Activated CD4-positive, alpha-beta T cell treated with anti-CD3 and anti-CD28 coated beads, Interleukin-2, Interleukin-4, amounts not matched to agents 100 ng/mL and 50 ng/mL, durations not matched to agents 16 hours and 8 hours (primary cell): ENCODE measurements around the gene HIP1.
"Not testable (repeated sequence)": the region's sequence is repeated elsewhere in the genome, so short reads cannot be mapped to it uniquely, and the experiment has no call there.

Experiments
- DNase-seq: peaks from one replicate; pipeline ENCODE4 v3.0.0-alpha.2; 2020; ENCODE audit warnings: low spot score

Gene HIP1

GRCh38 chr7:75716992-75717626 is 21.6 kb downstream of the HIP1 start:
- no peak for DNase-seq

- no peak for DNase-seq
Observed at GRCh38 chr7:75715864-75716263, 22.9 kb downstream of the HIP1 start.

GRCh38 chr7:75712517-75713361 is 26.0 kb downstream of the HIP1 start:
- no peak for DNase-seq

GRCh38 chr7:75711656-75712514 is 26.9 kb downstream of the HIP1 start:
- DNase-seq: no peak

- no peak for DNase-seq
Observed at GRCh38 chr7:75711076-75711475, 27.7 kb downstream of the HIP1 start.

GRCh38 chr7:75704928-75705327 is 33.8 kb downstream of the HIP1 start:
- DNase-seq: no peak

GRCh38 chr7:75702515-75702914 is 36.2 kb downstream of the HIP1 start:
- DNase-seq: no peak

GRCh38 chr7:75699993-75700392 is 38.7 kb downstream of the HIP1 start:
- no peak for DNase-seq

GRCh38 chr7:75698358-75698757 is 40.4 kb downstream of the HIP1 start:
- DNase-seq: no peak

GRCh38 chr7:75696263-75697037 is 42.3 kb downstream of the HIP1 start:
- no peak for DNase-seq

- DNase-seq: no peak
Observed at GRCh38 chr7:75694638-75695399, 43.9 kb downstream of the HIP1 start.

GRCh38 chr7:75693668-75694067 is 45.1 kb downstream of the HIP1 start:
- not testable (repeated sequence) for DNase-seq

- DNase-seq: no peak
Observed at GRCh38 chr7:75691793-75692543, 46.8 kb downstream of the HIP1 start.

- DNase-seq: no peak
Observed at GRCh38 chr7:75690121-75690523, 48.6 kb downstream of the HIP1 start.

GRCh38 chr7:75689246-75690099 is 49.3 kb downstream of the HIP1 start:
- DNase-seq: no peak

- DNase-seq: no peak
Observed at GRCh38 chr7:75688200-75689136, 50.3 kb downstream of the HIP1 start.

- no peak for DNase-seq
Observed at GRCh38 chr7:75687246-75688088, 51.3 kb downstream of the HIP1 start.
